ENCODE results near the gene SHISA6.

The SHISA6 gene

GRCh38 chr17:11245187-11245586 is 4.2 kb downstream of the SHISA6 start:
- Histone ChIP-seq H3K4me1 (ENCODE audit: insufficient read depth, low read length, severe bottlenecking) (no peaks in the 10 kb centered on the region), H2AFZ (ENCODE audit: low read length) (no peak overlapping the region), H3K4me3 (ENCODE audit: low read depth, low read length, poor library complexity, severe bottlenecking) (no peak overlapping the region), H4K20me1 (ENCODE audit: insufficient read depth, low read length) (no peaks in the 10 kb centered on the region), H3F3A (ENCODE audit: insufficient read depth, low read length) (no peaks in the 10 kb centered on the region), H3K9ac (ENCODE audit: low read length) (no peak overlapping the region), H3K27ac (ENCODE audit: low read depth, low read length, poor library complexity, severe bottlenecking) (no peak overlapping the region), H3K27me3 (ENCODE audit: insufficient read depth, low read length) (no peaks in the 10 kb centered on the region), H3K9me2 (ENCODE audit: low read depth, low read length) (no peaks in the 10 kb centered on the region), H3K79me2 (ENCODE audit: insufficient read depth, low read length) (no peaks in the 10 kb centered on the region), H3K9me3 (ENCODE audit: low read length) (no peaks in the 10 kb centered on the region), H3K36me3 (ENCODE audit: insufficient read depth, low read length) (no peaks in the 10 kb centered on the region), H3K4me2 (ENCODE audit: low read length) (no peak overlapping the region)
- TF ChIP-seq, protein P1, sequence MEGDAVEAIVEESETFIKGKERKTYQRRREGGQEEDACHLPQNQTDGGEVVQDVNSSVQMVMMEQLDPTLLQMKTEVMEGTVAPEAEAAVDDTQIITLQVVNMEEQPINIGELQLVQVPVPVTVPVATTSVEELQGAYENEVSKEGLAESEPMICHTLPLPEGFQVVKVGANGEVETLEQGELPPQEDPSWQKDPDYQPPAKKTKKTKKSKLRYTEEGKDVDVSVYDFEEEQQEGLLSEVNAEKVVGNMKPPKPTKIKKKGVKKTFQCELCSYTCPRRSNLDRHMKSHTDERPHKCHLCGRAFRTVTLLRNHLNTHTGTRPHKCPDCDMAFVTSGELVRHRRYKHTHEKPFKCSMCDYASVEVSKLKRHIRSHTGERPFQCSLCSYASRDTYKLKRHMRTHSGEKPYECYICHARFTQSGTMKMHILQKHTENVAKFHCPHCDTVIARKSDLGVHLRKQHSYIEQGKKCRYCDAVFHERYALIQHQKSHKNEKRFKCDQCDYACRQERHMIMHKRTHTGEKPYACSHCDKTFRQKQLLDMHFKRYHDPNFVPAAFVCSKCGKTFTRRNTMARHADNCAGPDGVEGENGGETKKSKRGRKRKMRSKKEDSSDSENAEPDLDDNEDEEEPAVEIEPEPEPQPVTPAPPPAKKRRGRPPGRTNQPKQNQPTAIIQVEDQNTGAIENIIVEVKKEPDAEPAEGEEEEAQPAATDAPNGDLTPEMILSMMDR (IDR thresholded peaks at IDR 0.05; ENCODE audit: low read length) = no peak
- TF ChIP-seq EZH2 (IDR thresholded peaks at IDR 0.05; ENCODE audit: borderline replicate concordance, low read length) = no peak

GRCh38 chr17:11245791-11246190 is 4.8 kb downstream of the SHISA6 start:
- Histone ChIP-seq H3K4me2 (ENCODE audit: low read length) (no peak overlapping the region), H3K27me3 (ENCODE audit: insufficient read depth, low read length) (no peaks in the 10 kb centered on the region), H3F3A (ENCODE audit: insufficient read depth, low read length) (no peaks in the 10 kb centered on the region), H3K79me2 (ENCODE audit: insufficient read depth, low read length) (no peaks in the 10 kb centered on the region), H4K20me1 (ENCODE audit: insufficient read depth, low read length) (no peaks in the 10 kb centered on the region), H3K36me3 (ENCODE audit: insufficient read depth, low read length) (no peaks in the 10 kb centered on the region), H3K4me3 (ENCODE audit: low read depth, low read length, poor library complexity, severe bottlenecking) (no peak overlapping the region), H3K9me3 (ENCODE audit: low read length) (no peaks in the 10 kb centered on the region), H3K4me1 (ENCODE audit: insufficient read depth, low read length, severe bottlenecking) (no peaks in the 10 kb centered on the region), H3K9ac (ENCODE audit: low read length) (no peak overlapping the region), H3K9me2 (ENCODE audit: low read depth, low read length) (no peaks in the 10 kb centered on the region), H3K27ac (ENCODE audit: low read depth, low read length, poor library complexity, severe bottlenecking) (no peak overlapping the region), H2AFZ (ENCODE audit: low read length) (no peak overlapping the region)
- no peak for TF ChIP-seq EZH2 (IDR thresholded peaks at IDR 0.05; ENCODE audit: borderline replicate concordance, low read length)
- TF ChIP-seq, protein P1 (IDR thresholded peaks at IDR 0.05; ENCODE audit: low read length) = no peak

GRCh38 chr17:11250161-11250560 is 9.1 kb downstream of the SHISA6 start:
- Histone ChIP-seq H3K4me2 (ENCODE audit: low read length) (no peak overlapping the region), H2AFZ (ENCODE audit: low read length) (no peak overlapping the region), H3K4me3 (ENCODE audit: low read depth, low read length, poor library complexity, severe bottlenecking) (no peak overlapping the region), H3K9me3 (ENCODE audit: low read length) (no peaks in the 10 kb centered on the region), H3F3A (ENCODE audit: insufficient read depth, low read length) (no peaks in the 10 kb centered on the region), H3K27me3 (ENCODE audit: insufficient read depth, low read length) (peaks cover 5% of the 10 kb centered on the region; the same call in 1 of the 2 replicates), H3K9me2 (ENCODE audit: low read depth, low read length) (no peaks in the 10 kb centered on the region), H3K9ac (ENCODE audit: low read length) (no peak overlapping the region), H3K4me1 (ENCODE audit: insufficient read depth, low read length, severe bottlenecking) (no peaks in the 10 kb centered on the region), H3K79me2 (ENCODE audit: insufficient read depth, low read length) (no peaks in the 10 kb centered on the region), H3K27ac (ENCODE audit: low read depth, low read length, poor library complexity, severe bottlenecking) (no peak overlapping the region), H4K20me1 (ENCODE audit: insufficient read depth, low read length) (no peaks in the 10 kb centered on the region), H3K36me3 (ENCODE audit: insufficient read depth, low read length) (no peaks in the 10 kb centered on the region)
- no peak for TF ChIP-seq EZH2 (IDR thresholded peaks at IDR 0.05; ENCODE audit: borderline replicate concordance, low read length)
- TF ChIP-seq, protein P1 (IDR thresholded peaks at IDR 0.05; ENCODE audit: low read length) = no peak
